T-helper 17 cell (primary cell): Measurements from ENCODE around the gene CTNND2. TPM values are rescaled to one million over a fixed set of nuclear protein-coding genes. Genes with fewer than 3 reads are reported as not detected.

Experiments
- ATAC-seq: fragments of 150-1000 bp; cut with Tn5 transposase; 2 replicates; pipeline ENCODE4 v1.10.0; 2021; ENCODE audit warnings: mild to moderate bottlenecking, moderate library complexity
- DNase-seq, 3 donors: peaks; one replicate each; pipeline versions ENCODE4 v3.0.0 to v3.0.0-alpha.2; 2020 to 2021
- H3K9me3 ChIP-seq: one replicate; pipeline ENCODE4 v1.7.0; 2013; ENCODE audit warnings: low read length, mild to moderate bottlenecking; ENCODE audit not compliant: control insufficient read depth, poor library complexity, severe bottlenecking
- H3K27ac Mint-ChIP-seq: one replicate; pipeline ENCODE4 v1.8.0; 2022; ENCODE audit warnings: mild to moderate bottlenecking, moderate library complexity, mixed read lengths
- H3K27me3 Mint-ChIP-seq: one replicate; pipeline ENCODE4 v1.8.0; 2022; ENCODE audit warnings: mixed read lengths
- H3K36me3 Mint-ChIP-seq: one replicate; pipeline ENCODE4 v1.8.0; 2022; ENCODE audit warnings: low read depth, mixed read lengths
- H3K4me1 Mint-ChIP-seq: one replicate; pipeline ENCODE4 v1.8.0; 2022; ENCODE audit warnings: mild to moderate bottlenecking, mixed read lengths
- H3K4me3 Mint-ChIP-seq: one replicate; pipeline ENCODE4 v1.8.0; 2022; ENCODE audit warnings: mild to moderate bottlenecking, moderate library complexity, mixed read lengths
- total RNA-seq, 4 donors: library from RNA in 2 of 4; stranded (reverse) in 2 of 4; gene quantifications; one replicate each; pipeline ENCODE4 v1.2.3 and lab custom pipeline; 2022 to 2026

CTNND2 gene
- total RNA-seq, 2 donors from 2014 or later = 0.94 to 1.6 TPM

- H3K4me1 Mint-ChIP-seq = no peaks in the 10 kb centered on the region
- no peak overlapping the region for H3K27ac Mint-ChIP-seq
- no peak overlapping the region for H3K4me3 Mint-ChIP-seq
- H3K36me3 Mint-ChIP-seq = no peaks in the 10 kb centered on the region
- H3K27me3 Mint-ChIP-seq = peaks cover 13% of the 10 kb centered on the region
- H3K9me3 ChIP-seq = no peaks in the 10 kb centered on the region
- no peak for DNase-seq
- ATAC-seq = no peak
Observed at GRCh38 chr5:11579351-11579750, 324.9 kb downstream of the CTNND2 start.

- Mint-ChIP-seq H3K27me3 (no peaks in the 10 kb centered on the region), H3K36me3 (no peaks in the 10 kb centered on the region), H3K4me3 (no peak overlapping the region), H3K4me1 (no peaks in the 10 kb centered on the region), H3K27ac (no peak overlapping the region)
- ATAC-seq (no peak), DNase-seq (no peak)
- no peaks in the 10 kb centered on the region for H3K9me3 ChIP-seq
Observed at GRCh38 chr5:11574787-11575186, 329.5 kb downstream of the CTNND2 start.

GRCh38 chr5:11573140-11573992 lies 330.9 kb downstream of the CTNND2 start:
- no peak for DNase-seq
- Mint-ChIP-seq H3K27me3 (no peaks in the 10 kb centered on the region), H3K36me3 (no peaks in the 10 kb centered on the region), H3K4me3 (no peak overlapping the region), H3K4me1 (no peaks in the 10 kb centered on the region), H3K27ac (no peak overlapping the region)
- no peaks in the 10 kb centered on the region for H3K9me3 ChIP-seq
- no peak for ATAC-seq

GRCh38 chr5:11564706-11565105 lies 339.5 kb downstream of the CTNND2 start:
- H3K27ac Mint-ChIP-seq = no peak overlapping the region
- H3K4me3 Mint-ChIP-seq = no peak overlapping the region
- no peaks in the 10 kb centered on the region for H3K36me3 Mint-ChIP-seq
- no peaks in the 10 kb centered on the region for H3K4me1 Mint-ChIP-seq
- no peaks in the 10 kb centered on the region for H3K27me3 Mint-ChIP-seq
- no peaks in the 10 kb centered on the region for H3K9me3 ChIP-seq
- ATAC-seq (no peak), DNase-seq (no peak)

- Mint-ChIP-seq H3K4me3 (no peak overlapping the region), H3K4me1 (no peaks in the 10 kb centered on the region), H3K27me3 (no peaks in the 10 kb centered on the region), H3K27ac (no peak overlapping the region), H3K36me3 (no peaks in the 10 kb centered on the region)
- no peak for ATAC-seq
- H3K9me3 ChIP-seq = no peaks in the 10 kb centered on the region
- DNase-seq = no peak
Observed at GRCh38 chr5:11563822-11564221, 340.4 kb downstream of the CTNND2 start.

GRCh38 chr5:11560915-11561697 lies 343.1 kb downstream of the CTNND2 start:
- no peak overlapping the region for H3K4me3 Mint-ChIP-seq
- no peaks in the 10 kb centered on the region for H3K27me3 Mint-ChIP-seq
- no peak for DNase-seq
- no peaks in the 10 kb centered on the region for H3K4me1 Mint-ChIP-seq
- no peaks in the 10 kb centered on the region for H3K36me3 Mint-ChIP-seq
- ATAC-seq = no peak
- H3K27ac Mint-ChIP-seq = no peak overlapping the region
- H3K9me3 ChIP-seq = no peaks in the 10 kb centered on the region

GRCh38 chr5:11557063-11557462 lies 347.2 kb downstream of the CTNND2 start:
- H3K27me3 Mint-ChIP-seq = no peaks in the 10 kb centered on the region
- ATAC-seq = no peak
- no peaks in the 10 kb centered on the region for H3K36me3 Mint-ChIP-seq
- H3K4me1 Mint-ChIP-seq = no peaks in the 10 kb centered on the region
- no peak overlapping the region for H3K4me3 Mint-ChIP-seq
- DNase-seq = no peak
- no peak overlapping the region for H3K27ac Mint-ChIP-seq
- no peaks in the 10 kb centered on the region for H3K9me3 ChIP-seq

GRCh38 chr5:11555171-11555570 lies 349.1 kb downstream of the CTNND2 start:
- H3K4me3 Mint-ChIP-seq = no peak overlapping the region
- no peak overlapping the region for H3K27ac Mint-ChIP-seq
- no peaks in the 10 kb centered on the region for H3K4me1 Mint-ChIP-seq
- no peaks in the 10 kb centered on the region for H3K9me3 ChIP-seq
- no peaks in the 10 kb centered on the region for H3K36me3 Mint-ChIP-seq
- DNase-seq (no peak), ATAC-seq (no peak)
- peaks cover 6% of the 10 kb centered on the region for H3K27me3 Mint-ChIP-seq

GRCh38 chr5:11547730-11548129 lies 356.5 kb downstream of the CTNND2 start:
- no peak overlapping the region for H3K4me3 Mint-ChIP-seq

GRCh38 chr5:11547140-11547539 lies 357.1 kb downstream of the CTNND2 start:
- H3K4me1 Mint-ChIP-seq = no peaks in the 10 kb centered on the region
- peaks cover 6% of the 10 kb centered on the region for H3K27me3 Mint-ChIP-seq
- ATAC-seq (no peak), DNase-seq (no peak)
- no peak overlapping the region for H3K4me3 Mint-ChIP-seq
- no peak overlapping the region for H3K27ac Mint-ChIP-seq
- no peaks in the 10 kb centered on the region for H3K9me3 ChIP-seq
- H3K36me3 Mint-ChIP-seq = no peaks in the 10 kb centered on the region

More at GRCh38 chr5:11547730-11548129, 356.5 kb downstream of the CTNND2 start:
- H3K9me3 ChIP-seq = no peaks in the 10 kb centered on the region
- H3K36me3 Mint-ChIP-seq = no peaks in the 10 kb centered on the region
- no peak overlapping the region for H3K27ac Mint-ChIP-seq
- DNase-seq = no peak
- no peaks in the 10 kb centered on the region for H3K4me1 Mint-ChIP-seq
- ATAC-seq = no peak
- H3K27me3 Mint-ChIP-seq = peaks cover 6% of the 10 kb centered on the region

- Mint-ChIP-seq H3K36me3 (no peaks in the 10 kb centered on the region), H3K4me1 (no peaks in the 10 kb centered on the region), H3K27ac (no peak overlapping the region), H3K27me3 (peaks cover 16% of the 10 kb centered on the region), H3K4me3 (no peak overlapping the region)
- ATAC-seq (no peak), DNase-seq (no peak)
- H3K9me3 ChIP-seq = no peaks in the 10 kb centered on the region
Observed at GRCh38 chr5:11540112-11540511, 364.1 kb downstream of the CTNND2 start.

GRCh38 chr5:11531811-11532555 lies 372.3 kb downstream of the CTNND2 start:
- DNase-seq (no peak), ATAC-seq (no peak)
- H3K4me1 Mint-ChIP-seq = no peaks in the 10 kb centered on the region
- H3K9me3 ChIP-seq = no peaks in the 10 kb centered on the region
- H3K27ac Mint-ChIP-seq = no peak overlapping the region
- no peaks in the 10 kb centered on the region for H3K36me3 Mint-ChIP-seq
- H3K27me3 Mint-ChIP-seq = peaks cover 12% of the 10 kb centered on the region
- H3K4me3 Mint-ChIP-seq = no peak overlapping the region

GRCh38 chr5:11528720-11529119 lies 375.5 kb downstream of the CTNND2 start:
- no peak for ATAC-seq
- no peak for DNase-seq
- Mint-ChIP-seq H3K36me3 (no peaks in the 10 kb centered on the region), H3K4me3 (no peak overlapping the region), H3K27ac (no peak overlapping the region), H3K4me1 (no peaks in the 10 kb centered on the region), H3K27me3 (peaks cover 12% of the 10 kb centered on the region)
- no peaks in the 10 kb centered on the region for H3K9me3 ChIP-seq
